Suprapubic skin (tissue), 4 donors: ENCODE measurements around the gene ABHD12B.

Experiments used
- CTCF ChIP-seq, 2 donors: fragments of 200-600 bp in 1 of 2; fragments of 450-650 bp in 1 of 2; sonication (generic) in 1 of 2; IDR thresholded peaks; one replicate each; pipeline ENCODE4 v1.5.1; 2016 to 2019; ENCODE audit warnings: antibody characterized with exemption in 2 of 2, mild to moderate bottlenecking in 1 of 2, moderate library complexity in 1 of 2
- POLR2A ChIP-seq, 2 donors: fragments of 450-650 bp; IDR thresholded peaks; one replicate each; pipeline ENCODE4 v1.6.1; 2017; ENCODE audit warnings: antibody characterized with exemption in 2 of 2, mild to moderate bottlenecking in 2 of 2, moderate library complexity in 2 of 2
- POLR2AphosphoS5 ChIP-seq, 3 donors: sonication (generic); formaldehyde crosslinking; IDR thresholded peaks; one replicate each; pipeline ENCODE4 v1.6.1; 2017; ENCODE audit warnings: antibody characterized with exemption in 3 of 3

GRCh38 chr14:50822501-50823042 is 49.3 kb upstream of the ABHD12B start:
- TF ChIP-seq POLR2A (IDR thresholded peaks at IDR 0.05) (no peak), CTCF (IDR thresholded peaks at IDR 0.05) (no peak), POLR2AphosphoS5 (IDR thresholded peaks at IDR 0.05) (no peak)
